GM06990 (cell line): ENCODE measurements around the gene PSMB2.
A peak's percentile ranks its signal among the peaks of the same experiment; 100 is the strongest.
"Not testable (repeated sequence)": the region's sequence is repeated elsewhere in the genome, so short reads cannot be mapped to it uniquely, and the experiment has no call there.

Source experiments
- DNase-seq: peaks from one replicate; pipeline ENCODE4 v3.0.0-alpha.2; 2011; ENCODE audit not compliant: insufficient read length; ENCODE audit errors: extremely low read depth
- H3K27me3 ChIP-seq: replicated peaks from 2 replicates; pipeline ENCODE4 v1.6.0; 2011; ENCODE audit warnings: low read length; ENCODE audit not compliant: control insufficient read depth, insufficient read depth
- H3K36me3 ChIP-seq: 2 replicates; pipeline ENCODE4 v1.5.1; 2011; ENCODE audit warnings: low read length; ENCODE audit not compliant: control insufficient read depth, insufficient read depth
- H3K4me3 ChIP-seq: replicated peaks from 2 replicates; pipeline ENCODE4 v1.5.1; 2011; ENCODE audit warnings: low read depth, mild to moderate bottlenecking, control low read depth, low read length
- CTCF ChIP-seq: IDR thresholded peaks from 2 replicates; pipeline ENCODE4 v1.5.1; 2011; ENCODE audit warnings: low read length, control low read depth, mild to moderate bottlenecking, inconsistent platforms; ENCODE audit not compliant: insufficient read depth, poor library complexity, severe bottlenecking

Gene PSMB2

GRCh38 chr1:35641233-35641866, at the start of gene PSMB2:
TSS of gene PSMB2 (minus strand) at chr1:35641526. CDS start at chr1:35641432, 94 bp downstream.
- no peak for TF ChIP-seq CTCF
- peak; percentile 94 for DNase-seq
- Histone ChIP-seq H3K27me3 (no peaks in the 10 kb centered on the region; the same call in 1 of the 2 replicates), H3K4me3 (peak within 1 kb of the TSS; percentile 93), H3K36me3 (no peaks in the 10 kb centered on the region)

GRCh38 chr1:35691080-35691479, 49.8 kb upstream of the PSMB2 start:
- H3K27me3 ChIP-seq = no peaks in the 10 kb centered on the region; the same call in none of the 2 replicates
- H3K4me3 ChIP-seq = no peak overlapping the region
- no peaks in the 10 kb centered on the region for H3K36me3 ChIP-seq
- no peak for TF ChIP-seq CTCF
- no peak for DNase-seq

- H3K36me3 ChIP-seq, H3K4me3 ChIP-seq, DNase-seq, H3K27me3 ChIP-seq: not testable (repeated sequence)
Observed at GRCh38 chr1:35690103-35690502, 48.8 kb upstream of the PSMB2 start.

- H3K27me3 ChIP-seq = no peaks in the 10 kb centered on the region; the same call in none of the 2 replicates
- no peaks in the 10 kb centered on the region for H3K36me3 ChIP-seq
- H3K4me3 ChIP-seq = no peak overlapping the region
- DNase-seq = no peak
- TF ChIP-seq CTCF = no peak
Observed at GRCh38 chr1:35688161-35688560, 46.8 kb upstream of the PSMB2 start.

GRCh38 chr1:35683012-35683411, 41.7 kb upstream of the PSMB2 start:
- Histone ChIP-seq H3K27me3 (no peaks in the 10 kb centered on the region; the same call in 1 of the 2 replicates), H3K4me3 (no peak overlapping the region), H3K36me3 (no peaks in the 10 kb centered on the region)
- no peak for TF ChIP-seq CTCF
- DNase-seq = no peak

GRCh38 chr1:35680271-35680670, 38.9 kb upstream of the PSMB2 start:
- TF ChIP-seq CTCF = no peak
- Histone ChIP-seq H3K4me3 (no peak overlapping the region), H3K36me3 (no peaks in the 10 kb centered on the region), H3K27me3 (no peaks in the 10 kb centered on the region; the same call in 1 of the 2 replicates)
- no peak for DNase-seq
